ENCODE results near the gene TSTD1.

The TSTD1 gene

GRCh38 chr1:161038523-161039153 is at the start of gene TSTD1:
Gene TSTD1, minus strand, starts transcription at chr1:161038964. Its CDS starts 75 bp downstream, at chr1:161038889.
- peak; percentile 75 to 83 for DNase-seq (ENCODE audit: low read depth in 2 of 2)

GRCh38 chr1:161086457-161086856 is 47.7 kb upstream of the TSTD1 start:
- no peak for DNase-seq (ENCODE audit: low read depth in 2 of 2)

- no peak for DNase-seq (ENCODE audit: low read depth in 2 of 2)
Measured at GRCh38 chr1:161085165-161085564, 46.4 kb upstream of the TSTD1 start.

GRCh38 chr1:161084597-161084988 is 45.8 kb upstream of the TSTD1 start:
- DNase-seq (ENCODE audit: low read depth in 2 of 2): no peak

- DNase-seq (ENCODE audit: low read depth in 2 of 2): no peak
Measured at GRCh38 chr1:161083748-161084596, 45.2 kb upstream of the TSTD1 start.

GRCh38 chr1:161082996-161083747 is 44.4 kb upstream of the TSTD1 start:
- DNase-seq (ENCODE audit: low read depth in 2 of 2): no peak

GRCh38 chr1:161082483-161082882 is 43.7 kb upstream of the TSTD1 start:
- no peak for DNase-seq (ENCODE audit: low read depth in 2 of 2)

GRCh38 chr1:161081519-161081918 is 42.8 kb upstream of the TSTD1 start:
- DNase-seq (ENCODE audit: low read depth in 2 of 2): no peak

GRCh38 chr1:161080441-161081405 is 42.0 kb upstream of the TSTD1 start:
- no peak for DNase-seq (ENCODE audit: low read depth in 2 of 2)

GRCh38 chr1:161079436-161080110 is 40.8 kb upstream of the TSTD1 start:
- no peak for DNase-seq (ENCODE audit: low read depth in 2 of 2)

- DNase-seq (ENCODE audit: low read depth in 2 of 2): no peak
Measured at GRCh38 chr1:161077426-161077825, 38.7 kb upstream of the TSTD1 start.

- no peak for DNase-seq (ENCODE audit: low read depth in 2 of 2)
Measured at GRCh38 chr1:161076410-161076809, 37.6 kb upstream of the TSTD1 start.

- no peak for DNase-seq (ENCODE audit: low read depth in 2 of 2)
Measured at GRCh38 chr1:161074676-161075368, 36.1 kb upstream of the TSTD1 start.

GRCh38 chr1:161073474-161074121 is 34.8 kb upstream of the TSTD1 start:
- no peak for DNase-seq (ENCODE audit: low read depth in 2 of 2)

GRCh38 chr1:161072751-161073449 is 34.1 kb upstream of the TSTD1 start:
- DNase-seq (ENCODE audit: low read depth in 2 of 2): no peak

GRCh38 chr1:161071886-161072371 is 33.2 kb upstream of the TSTD1 start:
- DNase-seq (ENCODE audit: low read depth in 2 of 2): peak; percentile 26 to 28

GRCh38 chr1:161070761-161071160 is 32.0 kb upstream of the TSTD1 start:
- no peak for DNase-seq (ENCODE audit: low read depth in 2 of 2)

GRCh38 chr1:161069731-161070270 is 31.0 kb upstream of the TSTD1 start, which contains the start of gene ARHGAP30:
Gene ARHGAP30, minus strand, starts transcription at chr1:161069891. Its CDS starts 267 bp downstream, at chr1:161069624.
- peak; percentile 69 to 75 for DNase-seq (ENCODE audit: low read depth in 2 of 2)
